DOHH2 (cell line): Measurements from ENCODE around the gene UGT1A8.

Experiments used
- H3F3A ChIP-seq: fragments of 200-600 bp; sonication (generic), shearing (Covaris generic); 2 replicates; pipeline ENCODE4 v1.6.0; 2016; ENCODE audit warnings: antibody characterized with exemption, mild to moderate bottlenecking; ENCODE audit not compliant: control insufficient read depth, insufficient read depth
- H3K27ac ChIP-seq: fragments of 200-600 bp; sonication (generic); 2 replicates; pipeline ENCODE4 v1.5.1; 2014; ENCODE audit warnings: low read depth, mild to moderate bottlenecking, low read length, moderate library complexity
- H3K27me3 ChIP-seq: fragments of 200-600 bp; sonication (generic); 2 replicates; pipeline ENCODE4 v1.6.1; 2014; ENCODE audit warnings: mild to moderate bottlenecking, low read length, mixed read lengths; ENCODE audit not compliant: control insufficient read depth
- H3K36me3 ChIP-seq: fragments of 200-600 bp; sonication (generic); 2 replicates; pipeline ENCODE4 v1.6.1; 2014; ENCODE audit warnings: mild to moderate bottlenecking, low read length, moderate library complexity, mixed read lengths; ENCODE audit not compliant: control insufficient read depth
- H3K4me1 ChIP-seq: fragments of 200-600 bp; sonication (generic); 2 replicates; pipeline ENCODE4 v1.6.1; 2014; ENCODE audit warnings: mild to moderate bottlenecking, low read length, mixed read lengths; ENCODE audit not compliant: control insufficient read depth
- H3K4me2 ChIP-seq: fragments of 200-600 bp; sonication (generic); 2 replicates; pipeline ENCODE4 v1.6.0; 2014; ENCODE audit warnings: mild to moderate bottlenecking, low read length, moderate library complexity
- H3K4me3 ChIP-seq: fragments of 200-600 bp; sonication (generic); 2 replicates; pipeline ENCODE4 v1.5.1; 2014; ENCODE audit warnings: mild to moderate bottlenecking, low read length, mixed read lengths
- H3K79me2 ChIP-seq: fragments of 200-600 bp; sonication (generic); 2 replicates; pipeline ENCODE4 v1.6.1; 2014; ENCODE audit warnings: mild to moderate bottlenecking, low read length, mixed read lengths; ENCODE audit not compliant: control insufficient read depth
- H3K9me2 ChIP-seq: fragments of 200-600 bp; sonication (generic); replicated peaks from 2 replicates; pipeline ENCODE4 v1.6.1; 2014; ENCODE audit warnings: mild to moderate bottlenecking, low read length, mixed read lengths; ENCODE audit not compliant: control insufficient read depth
- H3K9me3 ChIP-seq: fragments of 200-600 bp; sonication (generic); 2 replicates; pipeline ENCODE4 v1.6.1; 2014; ENCODE audit warnings: antibody characterized with exemption, low read length, mixed read lengths; ENCODE audit not compliant: control insufficient read depth, insufficient read depth
- H4K20me1 ChIP-seq: fragments of 200-600 bp; sonication (generic); 2 replicates; pipeline ENCODE4 v1.6.0; 2014; ENCODE audit warnings: low read depth, mild to moderate bottlenecking, antibody characterized with exemption, low read length, moderate library complexity; ENCODE audit not compliant: control insufficient read depth, insufficient read depth
- EZH2phosphoT487 ChIP-seq: fragments of 200-600 bp; sonication (generic); IDR thresholded peaks from 2 replicates; pipeline ENCODE4 v1.6.1; 2017; ENCODE audit warnings: borderline replicate concordance, mild to moderate bottlenecking, antibody characterized with exemption, low read length, moderate library complexity, mixed read lengths
- TF ChIP-seq, protein P1 (sequence below): fragments of 200-600 bp; sonication (generic); IDR thresholded peaks from one replicate; pipeline ENCODE4 v1.5.1; 2014; ENCODE audit warnings: antibody characterized with exemption, mild to moderate bottlenecking, low read depth, low read length; ENCODE audit not compliant: poor library complexity, severe bottlenecking

The UGT1A8 gene

DNA sequence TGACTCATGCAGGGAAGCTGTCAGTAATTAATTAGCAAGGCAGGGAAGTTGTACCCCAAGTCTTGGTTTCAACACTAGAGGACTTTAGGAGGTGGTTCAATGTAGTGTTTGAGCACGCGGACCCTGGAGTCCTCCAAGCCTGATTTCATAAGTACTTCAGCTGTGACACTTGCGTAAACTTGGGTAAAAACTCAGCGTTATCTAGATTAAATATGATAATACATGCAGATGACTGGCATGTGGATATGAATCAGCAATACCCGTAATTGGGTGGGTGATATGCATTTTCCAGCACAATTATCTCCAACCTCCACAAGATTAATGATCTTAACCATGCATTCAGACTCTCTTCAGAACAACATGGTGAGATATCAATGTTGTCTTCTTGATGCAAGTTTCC, 69.5 kb downstream of the UGT1A8 start:
- no peaks in the 10 kb centered on the region for H4K20me1 ChIP-seq

DNA sequence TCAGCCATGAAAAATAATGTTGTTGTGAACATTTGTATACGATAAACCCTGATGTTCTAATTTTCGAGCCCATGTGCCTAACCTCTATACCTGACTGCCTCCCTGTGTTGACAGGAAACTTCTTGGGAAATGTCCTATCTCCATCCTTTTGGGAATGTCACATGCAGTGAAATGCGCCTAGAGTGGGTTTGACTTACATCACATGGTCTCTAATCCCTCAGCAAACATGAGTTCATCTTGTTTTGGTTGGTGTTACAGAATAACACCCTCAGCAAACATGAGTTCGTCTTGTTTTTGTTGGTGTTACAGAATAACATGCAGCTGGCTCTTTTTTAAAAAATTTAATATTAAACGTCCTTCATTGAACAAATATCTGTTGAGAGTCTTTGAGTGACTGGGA, 70.9 kb downstream of the UGT1A8 start:
- no peaks in the 10 kb centered on the region for H3K79me2 ChIP-seq
- TF ChIP-seq, protein P1, sequence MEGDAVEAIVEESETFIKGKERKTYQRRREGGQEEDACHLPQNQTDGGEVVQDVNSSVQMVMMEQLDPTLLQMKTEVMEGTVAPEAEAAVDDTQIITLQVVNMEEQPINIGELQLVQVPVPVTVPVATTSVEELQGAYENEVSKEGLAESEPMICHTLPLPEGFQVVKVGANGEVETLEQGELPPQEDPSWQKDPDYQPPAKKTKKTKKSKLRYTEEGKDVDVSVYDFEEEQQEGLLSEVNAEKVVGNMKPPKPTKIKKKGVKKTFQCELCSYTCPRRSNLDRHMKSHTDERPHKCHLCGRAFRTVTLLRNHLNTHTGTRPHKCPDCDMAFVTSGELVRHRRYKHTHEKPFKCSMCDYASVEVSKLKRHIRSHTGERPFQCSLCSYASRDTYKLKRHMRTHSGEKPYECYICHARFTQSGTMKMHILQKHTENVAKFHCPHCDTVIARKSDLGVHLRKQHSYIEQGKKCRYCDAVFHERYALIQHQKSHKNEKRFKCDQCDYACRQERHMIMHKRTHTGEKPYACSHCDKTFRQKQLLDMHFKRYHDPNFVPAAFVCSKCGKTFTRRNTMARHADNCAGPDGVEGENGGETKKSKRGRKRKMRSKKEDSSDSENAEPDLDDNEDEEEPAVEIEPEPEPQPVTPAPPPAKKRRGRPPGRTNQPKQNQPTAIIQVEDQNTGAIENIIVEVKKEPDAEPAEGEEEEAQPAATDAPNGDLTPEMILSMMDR, result no peak
- no peak for TF ChIP-seq EZH2phosphoT487
- no peaks in the 10 kb centered on the region for H3K36me3 ChIP-seq
- H3K4me2 ChIP-seq, result no peak overlapping the region
- no peaks in the 10 kb centered on the region for H4K20me1 ChIP-seq
- no peaks in the 10 kb centered on the region for H3F3A ChIP-seq
- no peaks in the 10 kb centered on the region for H3K9me3 ChIP-seq
- H3K4me1 ChIP-seq, result no peaks in the 10 kb centered on the region
- H3K27ac ChIP-seq, result no peak overlapping the region
- H3K9me2 ChIP-seq, result no peaks in the 10 kb centered on the region
- H3K27me3 ChIP-seq, result peaks cover 9% of the 10 kb centered on the region
- no peak overlapping the region for H3K4me3 ChIP-seq

More for the DNA sequence above, 69.5 kb downstream of the UGT1A8 start:
- Histone ChIP-seq H3K4me2 (no peak overlapping the region), H3K36me3 (no peaks in the 10 kb centered on the region), H3K4me1 (peaks cover 9% of the 10 kb centered on the region), H3K27me3 (peaks cover 9% of the 10 kb centered on the region), H3K79me2 (no peaks in the 10 kb centered on the region), H3K27ac (no peak overlapping the region), H3F3A (no peaks in the 10 kb centered on the region), H3K4me3 (no peak overlapping the region), H3K9me3 (no peaks in the 10 kb centered on the region), H3K9me2 (no peaks in the 10 kb centered on the region)
- no peak for TF ChIP-seq EZH2phosphoT487
- TF ChIP-seq, protein P1, result no peak

DNA sequence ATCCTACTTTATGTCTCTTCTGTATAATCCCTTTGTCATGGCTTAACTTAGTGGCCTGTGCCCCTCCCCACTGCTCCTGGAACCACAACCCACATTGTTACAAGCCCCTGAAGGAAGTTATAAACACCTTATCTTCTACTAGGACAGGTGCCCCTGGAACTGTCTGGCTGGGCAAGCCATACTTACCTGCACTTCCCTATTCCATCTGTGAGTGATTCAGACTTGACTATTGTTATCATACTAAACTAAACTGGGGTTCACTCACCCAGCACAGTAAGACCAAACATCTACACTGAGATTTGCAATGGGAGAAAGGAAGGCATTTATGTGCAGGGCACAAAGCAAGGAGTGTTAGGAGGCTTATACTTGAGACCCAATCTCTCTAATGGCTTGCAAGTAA, 71.6 kb downstream of the UGT1A8 start:
- H3K9me2 ChIP-seq, result no peaks in the 10 kb centered on the region
- no peaks in the 10 kb centered on the region for H3K36me3 ChIP-seq
- H3K27me3 ChIP-seq, result peaks cover 9% of the 10 kb centered on the region
- H4K20me1 ChIP-seq, result no peaks in the 10 kb centered on the region
- TF ChIP-seq, protein P1, result no peak
- no peak for TF ChIP-seq EZH2phosphoT487
- no peak overlapping the region for H3K4me2 ChIP-seq
- no peak overlapping the region for H3K27ac ChIP-seq
- H3K4me3 ChIP-seq, result no peak overlapping the region
- no peaks in the 10 kb centered on the region for H3K9me3 ChIP-seq
- H3F3A ChIP-seq, result no peaks in the 10 kb centered on the region
- no peaks in the 10 kb centered on the region for H3K79me2 ChIP-seq
- H3K4me1 ChIP-seq, result no peaks in the 10 kb centered on the region

DNA sequence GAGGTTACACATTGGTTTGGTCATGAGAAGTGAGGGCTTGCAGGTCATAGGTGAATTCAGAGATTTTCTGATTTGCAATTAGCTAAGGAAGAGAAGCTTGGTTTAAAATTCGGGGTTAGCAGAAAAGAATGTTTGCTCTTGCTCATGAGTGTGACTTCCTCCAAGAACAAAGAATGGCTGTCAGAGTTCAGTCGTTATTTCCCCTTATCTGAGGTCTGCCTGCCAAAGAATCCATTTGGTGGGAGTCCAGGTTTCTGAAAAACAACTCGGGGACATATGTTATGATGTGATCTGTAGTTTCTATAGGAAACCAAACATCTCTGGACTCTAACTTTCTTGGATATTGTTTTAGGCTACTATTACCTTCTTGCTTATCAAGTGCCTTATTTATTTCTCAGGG, 72.1 kb downstream of the UGT1A8 start:
- Histone ChIP-seq H3K4me2 (no peak overlapping the region), H3K79me2 (no peaks in the 10 kb centered on the region), H3K36me3 (no peaks in the 10 kb centered on the region), H3K9me3 (no peaks in the 10 kb centered on the region), H3K4me3 (no peak overlapping the region), H3K4me1 (no peaks in the 10 kb centered on the region), H4K20me1 (no peaks in the 10 kb centered on the region), H3K27me3 (peaks cover 9% of the 10 kb centered on the region), H3K27ac (no peak overlapping the region), H3F3A (no peaks in the 10 kb centered on the region), H3K9me2 (no peaks in the 10 kb centered on the region)
- TF ChIP-seq, protein P1, result no peak
